CD4-positive, alpha-beta T cell treated with Interleukin-15 for 1 hour (primary cell): ENCODE results near the gene SLC39A13.

Experiments used
- DNase-seq: peaks from one replicate; pipeline ENCODE4 v3.0.0-alpha.2; 2020

SLC39A13 gene

DNA sequence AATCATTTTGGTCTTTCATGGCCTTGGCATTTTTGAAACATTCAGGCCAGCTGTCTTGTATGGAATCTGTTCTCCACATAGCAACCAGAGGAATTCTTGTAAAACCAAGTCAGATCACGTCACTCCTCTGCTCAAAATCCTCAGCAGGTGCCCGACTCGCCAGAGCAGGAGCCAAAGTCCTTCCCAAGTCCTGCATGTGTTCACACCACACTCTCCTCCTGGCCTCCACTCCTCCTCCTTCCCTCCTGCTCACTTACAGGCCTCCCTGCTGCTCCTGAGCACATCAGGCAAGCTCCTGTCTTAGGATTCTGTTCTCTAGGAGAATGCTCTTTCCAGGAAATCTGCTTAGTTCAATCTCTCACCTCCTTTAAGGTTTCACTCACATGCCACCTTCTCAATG lies 24.8 kb downstream of the SLC39A13 start:
- DNase-seq = no peak

GRCh38 chr11:47434011-47434786 lies 25.8 kb downstream of the SLC39A13 start:
- DNase-seq = no peak

- DNase-seq = no peak
Observed at GRCh38 chr11:47435687-47436086, 27.3 kb downstream of the SLC39A13 start.

DNA sequence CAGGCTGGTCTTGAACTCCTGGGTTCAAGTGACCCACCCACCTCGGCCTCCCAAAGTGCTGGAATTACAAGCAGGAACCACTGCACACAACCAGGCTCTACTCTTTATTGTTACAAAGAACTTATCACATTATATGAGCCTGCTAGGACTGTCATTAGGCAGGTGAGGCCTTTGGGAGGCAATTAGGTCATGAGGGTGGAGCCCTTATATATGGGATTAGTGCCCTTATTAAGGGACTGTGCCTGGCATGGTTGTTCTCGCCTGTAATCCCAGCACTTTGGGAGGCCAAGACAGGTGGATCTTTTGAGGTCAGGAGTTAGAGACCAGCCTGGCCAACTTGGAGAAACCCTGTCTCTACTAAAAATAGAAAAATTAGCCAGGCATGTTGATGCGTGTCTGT lies 28.3 kb downstream of the SLC39A13 start:
- DNase-seq = no peak

- no peak for DNase-seq
Observed at GRCh38 chr11:47437218-47437745, 28.9 kb downstream of the SLC39A13 start.

- no peak for DNase-seq
Observed at GRCh38 chr11:47437746-47438418, 29.5 kb downstream of the SLC39A13 start.

DNA sequence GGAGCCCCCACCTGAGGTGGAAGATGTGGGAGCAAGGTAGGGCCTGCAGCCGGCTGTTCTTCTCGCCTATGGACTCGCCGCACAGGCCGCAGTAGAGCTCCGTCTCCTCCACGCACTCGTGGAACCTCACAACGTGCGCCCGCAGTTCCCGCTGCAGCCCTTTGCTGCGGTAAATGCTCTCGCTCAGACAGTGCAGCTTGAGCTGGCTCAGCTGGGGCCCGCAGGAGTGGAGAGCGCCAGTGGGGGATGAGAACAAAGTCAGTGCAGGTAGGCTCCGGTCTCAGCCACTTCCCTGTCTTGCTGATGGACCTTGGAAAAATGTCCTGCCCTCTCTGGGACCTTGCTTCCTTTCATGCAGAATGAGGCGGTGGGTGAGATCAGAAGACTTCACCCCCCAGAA lies 30.3 kb downstream of the SLC39A13 start:
- no peak for DNase-seq

DNA sequence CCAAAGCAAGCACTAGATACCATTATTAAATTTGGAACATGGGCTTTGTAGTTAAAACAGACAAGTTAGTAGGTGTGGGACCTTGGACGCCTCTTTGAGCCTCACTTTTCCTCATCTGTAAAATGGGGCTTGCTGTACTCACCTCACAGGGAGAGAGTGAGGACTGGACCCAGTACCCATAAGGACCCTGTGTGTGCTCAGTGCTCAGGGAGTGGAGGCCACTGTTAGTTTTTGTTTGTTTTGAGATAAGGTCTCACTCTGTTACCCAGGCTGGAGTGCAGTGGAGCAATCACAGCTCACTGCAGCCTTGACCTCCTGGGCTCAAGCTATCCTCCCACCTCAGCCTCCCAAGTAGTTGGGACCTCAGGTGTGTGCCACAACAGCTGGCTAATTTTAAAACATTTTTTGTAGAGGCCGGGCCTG lies 31.7 kb downstream of the SLC39A13 start:
- DNase-seq = no peak

DNA sequence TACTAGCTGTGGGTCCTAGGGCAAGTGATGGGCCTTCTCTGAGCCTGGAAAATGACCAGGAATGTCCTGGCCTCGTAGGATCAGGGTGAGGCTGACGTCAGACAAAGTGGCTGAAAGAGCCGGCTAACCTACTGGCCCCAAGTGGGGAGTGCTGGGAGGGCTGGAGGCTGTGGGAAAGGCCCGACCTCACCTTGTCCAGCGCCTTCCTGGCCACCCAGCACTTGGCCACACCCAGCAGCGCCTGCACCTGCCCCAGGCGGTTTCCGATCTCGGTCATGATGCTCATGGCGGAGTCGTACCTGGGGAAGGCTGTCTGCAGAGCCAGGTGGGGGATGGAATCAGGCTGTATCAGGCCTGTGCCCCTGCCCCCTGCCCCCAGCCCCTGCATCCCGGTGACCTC lies 33.0 kb downstream of the SLC39A13 start:
- no peak for DNase-seq

- no peak for DNase-seq
Observed at GRCh38 chr11:47442514-47442913, 34.1 kb downstream of the SLC39A13 start.

DNA sequence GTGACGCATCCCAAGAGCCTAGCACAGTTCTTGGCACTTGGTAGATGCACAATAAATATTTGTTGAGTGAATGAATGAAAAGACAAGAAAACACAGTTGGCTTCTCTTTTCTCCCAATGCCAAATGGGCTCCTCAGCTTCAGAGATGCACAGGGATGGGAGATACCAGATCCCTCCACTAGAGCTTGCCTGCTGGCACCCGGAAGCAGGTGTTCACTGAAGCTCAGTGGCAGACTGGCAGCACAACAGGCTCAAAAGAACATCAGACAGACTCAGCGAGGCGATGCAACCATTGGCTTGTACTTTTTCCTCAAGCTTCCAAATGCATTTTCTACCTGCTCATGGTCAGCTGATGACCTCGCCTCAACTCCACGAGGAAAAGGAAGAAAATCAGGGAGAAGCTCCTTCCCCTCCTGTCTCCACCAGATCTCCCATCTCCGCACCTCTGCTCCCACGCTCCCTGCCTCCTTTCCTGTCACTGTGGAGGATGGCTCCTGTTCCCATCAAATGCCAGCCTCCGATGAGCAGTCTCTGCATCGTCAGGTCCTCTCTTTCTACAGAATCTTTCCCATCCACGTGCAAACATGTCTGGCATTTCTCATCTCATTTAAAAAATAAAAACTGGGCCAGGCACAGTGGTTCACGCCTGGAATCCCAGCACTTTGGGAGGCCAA lies 34.8 kb downstream of the SLC39A13 start:
- DNase-seq = no peak

DNA sequence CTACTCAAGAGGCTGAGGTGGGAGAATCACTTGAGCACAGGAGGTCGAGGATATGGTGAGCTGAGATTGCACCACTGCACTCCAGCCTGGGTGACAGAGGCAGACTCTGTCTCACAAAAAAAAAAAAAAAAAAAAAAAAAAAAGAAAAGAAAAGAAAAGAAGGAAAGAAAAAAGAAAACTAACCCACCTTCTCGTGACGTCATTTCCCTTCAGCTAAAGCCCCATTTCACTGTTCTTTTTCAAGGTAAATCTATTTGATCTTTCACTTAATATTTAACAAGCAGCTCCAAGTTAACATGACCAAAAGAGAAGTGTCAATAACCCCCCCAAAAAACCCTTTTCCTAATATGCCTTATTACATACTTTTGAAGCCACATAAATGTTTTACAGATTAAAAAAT lies 35.4 kb downstream of the SLC39A13 start:
- no peak for DNase-seq

GRCh38 chr11:47445840-47446239 lies 37.5 kb downstream of the SLC39A13 start:
- DNase-seq = no peak

GRCh38 chr11:47446833-47447232 lies 38.4 kb downstream of the SLC39A13 start:
- DNase-seq = no peak

DNA sequence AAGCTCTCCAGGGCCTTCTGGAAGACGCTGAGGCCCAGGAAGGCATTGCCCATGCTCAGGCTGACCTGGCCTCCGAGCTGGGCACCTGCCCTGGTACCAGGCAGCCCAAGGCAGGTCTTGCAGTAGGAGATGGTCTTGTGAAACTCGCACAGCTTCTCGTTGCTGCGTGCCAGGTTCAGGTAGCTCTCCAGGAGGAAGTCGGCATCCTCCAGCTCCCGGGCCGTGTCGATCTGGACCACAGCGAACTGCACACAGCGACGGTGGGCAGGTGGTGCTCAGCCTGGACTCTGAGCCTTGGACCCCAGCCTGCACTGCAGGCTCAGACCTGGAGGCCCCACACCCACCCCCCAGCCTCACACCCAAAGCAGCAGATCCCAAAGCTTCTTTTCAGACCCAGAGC lies 39.5 kb downstream of the SLC39A13 start:
- DNase-seq = no peak

GRCh38 chr11:47448566-47449427 lies 40.4 kb downstream of the SLC39A13 start, which contains the start of gene RAPSN:
Gene RAPSN (minus strand): TSS chr11:47449136. CDS start chr11:47448964, 172 bp downstream.
- no peak for DNase-seq

GRCh38 chr11:47449541-47449940 lies 41.2 kb downstream of the SLC39A13 start:
- no peak for DNase-seq

DNA sequence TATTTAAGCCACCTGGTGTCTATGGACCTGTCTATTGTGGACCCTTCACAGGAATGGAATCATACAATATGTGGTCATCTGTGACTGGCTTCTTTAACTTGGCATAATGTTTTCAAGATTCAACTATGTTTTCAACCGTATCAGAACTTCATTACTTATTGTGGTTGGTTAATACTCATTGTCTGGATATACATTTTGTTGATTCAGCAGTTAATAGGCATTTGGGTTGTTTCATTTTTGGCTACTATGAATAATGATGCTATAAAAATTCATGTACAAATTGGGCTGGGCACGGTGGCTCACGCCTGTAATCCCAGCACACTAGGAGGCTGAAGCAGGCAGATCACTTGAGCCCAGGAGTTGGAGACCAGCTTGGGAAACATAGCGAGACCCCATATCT lies 43.0 kb downstream of the SLC39A13 start:
- no peak for DNase-seq

DNA sequence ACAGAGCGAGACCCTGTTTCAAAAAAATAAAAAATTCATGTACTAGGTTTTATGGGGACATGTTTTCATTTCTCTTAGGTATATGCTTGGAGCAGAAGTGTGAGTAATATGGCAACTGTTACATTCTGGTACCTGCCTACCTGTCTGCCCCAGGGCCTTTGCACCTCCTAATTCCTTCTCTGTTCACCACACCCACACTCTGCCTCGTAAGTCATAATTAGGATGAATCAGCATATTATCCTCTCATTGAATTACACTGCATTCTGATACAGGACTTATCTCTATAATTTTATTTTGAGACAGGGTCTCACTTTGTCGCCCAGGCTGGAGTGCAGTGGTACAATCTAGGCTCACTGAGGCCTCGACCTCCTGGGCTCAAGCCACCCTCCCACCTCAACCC lies 43.6 kb downstream of the SLC39A13 start:
- no peak for DNase-seq

DNA sequence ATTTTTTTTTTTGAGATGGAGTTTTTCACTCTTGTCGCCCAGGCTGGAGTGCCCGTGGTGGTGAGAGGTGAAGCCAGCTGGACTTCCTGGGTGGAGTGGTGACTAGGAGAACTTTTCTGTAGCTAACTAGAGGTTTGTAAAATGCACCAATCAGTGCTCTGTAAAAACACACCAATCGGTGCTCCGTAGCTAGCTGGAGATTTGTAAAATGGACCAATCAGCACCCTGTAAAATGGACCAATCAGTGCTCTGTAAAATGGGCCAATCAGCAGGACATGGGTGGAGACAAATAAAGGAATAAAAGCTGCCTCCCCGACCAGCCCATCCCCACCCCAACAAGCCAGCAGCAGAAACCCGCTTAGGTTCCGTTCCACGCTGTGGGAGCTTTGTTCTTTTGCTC lies 45.0 kb downstream of the SLC39A13 start:
- DNase-seq = no peak

DNA sequence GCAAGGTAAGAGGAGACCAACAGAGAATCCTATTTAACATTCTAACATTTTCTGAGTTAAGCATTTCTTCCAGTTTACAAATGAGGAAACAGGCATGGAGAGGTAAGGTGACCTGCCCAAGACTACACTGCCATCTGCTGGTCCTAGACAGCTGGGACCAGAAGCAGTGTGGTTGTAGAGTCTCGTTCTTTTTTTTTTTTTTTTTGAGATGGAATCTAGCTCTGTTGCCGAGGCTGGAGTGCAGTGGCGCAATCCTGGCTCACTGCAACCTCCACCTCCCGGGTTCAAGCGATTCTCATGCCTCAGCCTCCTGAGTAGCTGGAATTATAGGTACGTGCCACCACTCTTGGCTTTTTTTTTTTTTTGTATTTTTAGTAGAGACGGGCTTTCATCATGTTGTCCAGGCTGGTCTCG lies 45.9 kb downstream of the SLC39A13 start:
- DNase-seq = peak; percentile 79

DNA sequence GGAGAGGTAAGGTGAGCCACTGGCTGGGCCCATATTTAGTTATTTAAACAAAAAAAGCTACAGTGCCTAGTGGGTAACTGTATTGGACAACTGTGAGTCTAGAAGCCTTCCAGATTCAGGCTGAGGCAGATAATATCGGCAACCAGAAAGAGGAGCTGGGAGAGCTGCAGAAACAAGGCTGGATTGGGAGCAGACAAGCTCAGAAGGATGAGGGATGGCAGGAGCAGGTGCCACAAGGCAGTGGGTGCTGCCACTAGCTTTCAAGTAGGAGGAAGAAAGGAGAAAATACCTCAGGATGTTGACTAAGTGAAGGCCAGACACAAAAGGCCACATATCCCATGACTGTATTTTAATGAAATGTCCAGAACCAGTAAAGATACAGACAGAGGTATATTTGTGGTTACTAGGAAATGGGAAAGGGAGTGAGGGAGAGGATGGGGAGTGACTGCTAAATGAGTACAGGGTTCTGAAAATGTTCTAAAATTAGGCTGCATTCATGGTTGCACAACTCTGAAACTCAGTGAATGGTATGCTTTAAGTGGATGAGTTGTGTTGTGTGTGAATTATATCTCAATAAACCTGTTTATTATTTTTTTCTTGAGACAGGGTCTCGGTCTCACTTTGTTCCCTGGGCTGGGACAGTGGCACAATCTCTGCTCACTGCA lies 52.3 kb downstream of the SLC39A13 start:
- no peak for DNase-seq
